NCI-H226 (cell line): Measurements from ENCODE around the gene MYO10.

Experiments
- DNase-seq: peaks from one replicate; pipeline ENCODE4 v3.0.0-alpha.2; 2015

MYO10 gene

DNA sequence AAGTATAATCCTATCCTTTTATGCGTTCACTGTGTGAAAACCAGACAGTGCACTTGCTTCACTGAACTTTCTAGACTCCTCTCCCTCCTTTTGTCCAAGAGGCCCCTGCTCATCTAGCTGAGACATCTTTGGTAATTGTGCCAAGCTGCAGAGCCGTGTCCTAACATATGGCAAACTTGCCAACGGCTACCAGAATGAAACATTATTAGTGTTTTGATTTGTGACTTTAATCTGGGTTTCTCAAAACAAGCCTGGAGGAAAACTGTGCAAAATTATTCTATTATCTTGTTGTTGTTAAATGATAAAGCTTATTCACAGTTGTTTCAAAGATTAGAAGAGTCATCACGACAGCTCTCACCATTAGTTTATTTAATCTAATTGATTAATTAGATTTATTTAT lies 240.3 kb downstream of the MYO10 start:
- no peak for DNase-seq

DNA sequence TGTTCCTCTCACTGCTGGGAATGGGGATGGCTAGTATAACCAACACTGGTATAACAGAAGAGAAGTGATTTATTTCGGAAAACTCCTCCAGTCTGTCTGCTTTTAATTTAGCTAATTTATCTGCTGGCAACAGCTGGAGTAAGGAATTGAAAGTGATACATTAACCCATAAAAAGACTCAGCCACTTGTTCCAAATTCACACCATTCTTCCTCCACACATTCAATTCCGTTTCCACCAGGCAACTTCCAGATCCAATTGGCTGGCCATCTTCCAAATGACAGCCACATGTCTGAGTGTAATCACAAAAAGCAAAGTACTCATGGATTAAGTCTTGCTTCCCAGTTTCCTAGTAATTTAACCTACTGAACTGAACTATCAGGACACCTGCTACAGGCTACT lies 242.2 kb downstream of the MYO10 start:
- DNase-seq: no peak

DNA sequence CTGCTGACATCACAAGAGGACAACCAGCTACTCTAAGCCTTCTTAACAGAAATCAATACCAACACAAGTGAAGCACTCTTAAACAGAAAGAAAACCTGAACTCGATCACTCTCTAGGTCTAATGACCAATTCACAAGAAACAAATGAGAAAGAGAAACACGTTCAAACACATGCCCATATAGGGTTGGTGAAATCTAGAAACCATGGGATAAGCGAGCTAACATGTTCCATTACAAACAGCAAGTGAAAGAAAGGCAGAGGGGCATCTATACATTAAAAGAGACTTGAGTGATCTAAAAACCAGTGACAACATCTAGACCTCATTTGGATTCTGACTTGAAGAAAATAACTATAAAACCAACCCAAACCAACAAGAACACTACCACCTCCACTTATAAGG lies 244.4 kb downstream of the MYO10 start:
- no peak for DNase-seq

DNA sequence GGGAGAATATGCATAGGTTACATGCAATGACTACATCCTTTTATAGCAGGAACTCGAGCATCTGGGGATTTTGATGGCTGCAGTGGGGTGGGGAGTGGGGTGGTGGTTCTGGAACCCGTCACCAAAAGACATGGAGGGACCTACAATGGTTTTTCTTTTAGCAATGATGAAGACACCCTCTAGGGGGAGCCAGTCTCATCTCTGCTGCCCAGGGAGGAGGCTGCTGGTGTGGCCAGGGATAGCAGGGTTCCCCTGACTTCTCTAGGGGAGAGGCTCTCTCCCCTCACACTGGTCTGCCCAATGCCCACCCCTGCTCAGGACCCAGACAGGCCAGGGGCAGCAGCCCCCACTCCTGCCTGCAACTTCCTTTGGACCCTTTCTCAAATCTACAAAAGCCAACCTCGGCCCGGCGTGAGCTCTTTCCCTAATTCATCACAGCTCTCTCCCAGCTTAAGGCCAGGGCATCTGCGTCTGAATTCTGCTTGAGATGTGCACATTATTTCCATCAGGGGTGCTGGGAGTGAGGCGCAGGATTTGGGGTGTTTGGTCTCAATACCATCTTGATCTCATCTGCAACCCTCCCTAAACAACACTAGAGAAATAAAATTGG lies 245.7 kb downstream of the MYO10 start:
- peak; percentile 4 for DNase-seq

DNA sequence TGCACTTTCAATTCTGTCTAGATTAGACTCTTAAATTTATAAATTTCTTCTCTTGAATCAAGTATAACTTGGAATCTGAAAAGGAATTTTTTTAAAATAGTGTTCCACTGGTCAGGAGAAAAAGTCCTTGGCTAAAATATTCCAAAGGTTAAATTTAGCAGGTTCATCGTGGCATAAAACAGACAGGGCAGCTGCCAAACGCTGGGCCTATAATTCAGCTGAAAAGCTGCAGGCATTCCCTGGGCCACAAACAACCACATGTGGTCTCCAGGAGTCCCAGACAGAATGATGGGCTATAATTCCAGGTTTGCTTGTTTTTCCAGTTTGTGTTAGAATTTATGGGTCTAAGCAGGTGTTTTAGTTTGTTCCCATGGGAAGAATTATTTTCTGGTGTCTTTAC lies 248.2 kb downstream of the MYO10 start:
- DNase-seq: no peak

DNA sequence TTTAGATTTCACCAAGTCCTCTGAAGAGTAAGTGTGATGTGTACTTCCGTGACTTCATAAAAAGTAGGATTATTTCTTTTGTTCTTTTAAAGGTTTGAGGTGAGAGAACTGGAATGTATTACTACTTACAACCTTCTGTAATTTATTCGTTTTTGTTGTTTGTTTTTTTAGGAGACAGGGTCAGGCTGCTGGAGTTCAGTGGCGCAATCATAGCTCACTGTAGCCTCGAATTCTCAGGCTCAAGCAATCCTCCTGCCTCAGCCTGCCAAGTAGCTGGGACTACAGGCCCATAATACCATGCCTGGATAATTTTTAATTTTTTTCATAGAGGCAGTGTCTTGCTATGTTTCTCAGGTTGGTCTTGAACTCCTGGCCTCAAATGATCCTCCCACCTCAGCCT lies 251.0 kb downstream of the MYO10 start:
- DNase-seq: no peak

DNA sequence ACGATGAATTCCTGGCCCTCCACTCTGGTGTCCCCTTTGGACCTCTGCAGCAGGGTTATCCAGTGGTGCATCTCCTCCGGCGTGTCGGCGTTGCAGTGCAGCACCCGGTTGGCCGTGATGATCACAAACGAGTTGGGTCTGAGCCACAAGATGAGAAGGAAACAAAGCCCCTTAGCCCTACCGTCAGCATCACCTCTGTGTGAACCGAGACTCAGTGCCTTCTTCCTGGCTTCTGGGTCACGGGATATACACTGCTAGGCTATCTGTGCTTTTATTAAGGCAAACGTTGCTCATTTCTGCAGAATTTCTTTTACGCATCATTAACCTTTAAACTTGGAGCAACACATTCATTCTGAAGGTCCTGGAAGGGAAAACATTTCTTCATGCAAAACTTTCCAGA lies 254.2 kb downstream of the MYO10 start:
- no peak for DNase-seq

DNA sequence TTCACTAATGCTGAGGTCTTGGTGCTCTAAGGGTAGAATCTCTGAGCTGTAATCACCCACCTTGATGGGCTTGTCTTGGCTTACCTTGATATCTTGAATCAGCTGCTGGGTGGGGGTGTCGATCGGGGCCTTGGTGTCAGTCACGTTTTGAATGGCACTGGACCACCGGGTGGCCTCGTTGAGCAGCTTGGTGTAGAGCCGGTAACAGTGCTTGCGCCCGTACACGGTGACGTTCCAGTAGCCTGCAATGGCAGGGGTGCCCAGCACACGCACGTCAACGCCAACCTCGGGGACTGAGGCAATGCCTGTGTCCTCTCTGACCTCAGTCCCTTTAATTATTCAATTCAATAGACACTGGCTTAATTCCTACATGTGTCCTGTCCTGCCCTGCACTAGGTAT lies 256.2 kb downstream of the MYO10 start:
- no peak for DNase-seq

DNA sequence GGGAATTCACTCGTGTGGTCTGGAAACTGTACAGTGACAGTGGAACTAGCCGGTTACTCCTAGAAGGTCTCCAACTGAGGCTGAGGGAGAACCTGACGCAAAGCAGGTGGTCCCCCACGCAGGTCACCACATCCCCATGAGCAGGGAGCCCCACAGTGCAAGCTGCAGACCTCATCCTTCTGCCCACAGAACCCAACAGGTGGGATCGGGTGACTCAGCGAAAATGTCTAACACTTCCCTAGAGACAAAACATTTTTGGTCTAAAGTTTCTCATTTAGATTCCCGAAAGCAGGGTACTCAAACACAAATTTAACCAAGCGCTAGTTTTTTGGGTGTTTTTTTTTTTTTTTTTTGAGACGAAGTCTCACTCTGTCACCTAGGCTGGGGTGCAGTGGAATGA lies 256.9 kb downstream of the MYO10 start:
- no peak for DNase-seq

DNA sequence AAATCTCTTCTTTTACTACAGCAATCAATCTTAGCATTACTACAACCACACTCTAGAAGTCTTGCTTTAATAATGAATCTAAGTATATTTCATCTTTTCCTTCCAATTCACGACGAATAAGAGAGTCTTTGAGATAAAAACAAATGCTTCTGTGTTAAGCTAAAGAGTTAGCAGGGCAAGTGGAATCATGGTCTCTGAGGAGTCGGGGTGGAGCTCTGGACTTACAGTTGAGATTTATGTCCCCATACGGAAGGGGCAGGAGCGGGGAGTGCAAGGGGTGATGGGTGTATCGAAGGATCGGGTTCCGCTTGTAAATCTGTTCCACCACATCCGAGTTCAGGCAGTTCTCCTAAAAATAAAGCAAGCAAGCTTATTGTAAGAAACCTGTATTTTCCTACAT lies 260.3 kb downstream of the MYO10 start:
- DNase-seq: no peak

DNA sequence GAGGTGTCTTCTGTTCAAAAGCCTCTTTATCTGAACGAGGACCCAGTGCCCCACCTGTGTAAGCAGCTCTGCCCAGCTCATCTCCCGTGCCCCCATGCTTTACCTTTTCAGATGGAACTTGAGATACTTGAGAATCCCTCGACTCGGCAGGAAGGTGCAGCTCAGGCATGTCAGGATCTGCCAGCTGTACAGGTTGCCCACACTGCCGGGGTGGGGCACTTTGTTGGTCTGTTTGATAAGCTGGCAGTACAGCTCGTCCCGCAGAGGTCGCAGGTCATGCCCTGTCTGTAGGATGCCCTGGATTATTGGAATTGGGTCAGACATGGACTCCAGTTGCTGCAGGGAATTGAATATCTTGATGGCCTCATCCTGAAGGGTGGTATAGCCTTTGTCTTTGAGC lies 261.3 kb downstream of the MYO10 start:
- no peak for DNase-seq

DNA sequence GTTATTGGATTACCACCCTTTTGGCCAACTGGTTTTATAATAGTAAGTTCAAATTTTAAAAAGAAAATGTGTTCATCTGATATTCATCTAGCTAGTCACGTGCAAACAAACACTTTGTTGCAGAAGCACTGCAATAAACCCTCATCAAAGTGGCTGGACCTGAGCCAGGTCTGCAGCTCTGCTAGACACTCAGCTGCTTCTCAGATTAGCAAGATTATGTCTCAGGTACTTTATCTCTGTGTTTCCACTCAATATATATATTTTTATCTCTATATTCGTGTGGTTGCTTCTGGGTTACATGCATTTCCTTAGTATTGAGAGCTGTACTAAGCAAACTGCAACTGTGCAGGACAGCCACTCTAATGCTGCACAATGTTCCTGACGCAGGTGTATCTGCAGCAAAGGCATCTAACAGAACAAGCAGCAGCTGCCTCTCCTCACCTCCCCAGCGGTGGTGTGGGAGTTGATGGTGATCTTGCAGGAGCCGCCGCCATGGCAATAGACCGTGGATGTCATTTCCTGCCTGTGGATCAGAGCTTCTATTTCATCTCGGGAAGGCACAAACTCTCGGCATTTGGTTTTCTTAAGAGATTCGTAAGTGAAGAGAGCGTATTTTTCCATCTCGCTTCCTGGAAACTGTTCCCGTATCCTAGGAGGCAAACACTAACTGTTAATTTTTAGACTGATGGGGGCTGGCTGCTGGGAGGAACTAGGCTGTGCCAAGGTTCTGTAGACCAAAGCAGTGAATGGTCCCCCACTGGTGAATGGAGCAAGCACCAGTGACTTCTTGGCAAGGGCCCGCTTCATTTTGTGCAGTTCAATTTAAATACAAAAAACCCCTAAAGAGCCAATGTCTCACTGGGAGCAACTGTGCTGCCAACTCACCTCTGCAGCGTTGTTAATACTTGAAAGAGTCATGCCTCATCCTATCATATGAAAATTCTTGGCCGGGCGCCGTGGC lies 262.6 kb downstream of the MYO10 start:
- DNase-seq: no peak

DNA sequence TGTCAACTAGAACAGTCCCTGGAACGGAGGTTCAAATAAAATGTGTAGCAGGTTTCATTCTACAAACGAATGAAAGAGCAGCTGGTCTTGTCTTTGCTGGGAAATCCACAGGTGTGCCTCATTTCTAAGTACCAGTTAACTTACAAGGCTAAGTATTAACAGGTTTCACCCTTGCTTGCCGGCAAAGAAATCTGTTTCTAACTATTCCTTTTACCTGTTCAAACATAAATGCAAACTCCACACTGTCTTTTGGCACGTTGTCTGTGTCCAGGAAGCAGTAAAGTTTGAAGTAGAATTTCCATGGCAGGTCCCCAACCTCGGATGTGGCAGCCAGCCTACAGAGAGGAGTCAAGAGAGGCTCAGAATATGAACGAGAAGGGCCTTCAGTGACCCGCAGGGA lies 264.9 kb downstream of the MYO10 start:
- no peak for DNase-seq

DNA sequence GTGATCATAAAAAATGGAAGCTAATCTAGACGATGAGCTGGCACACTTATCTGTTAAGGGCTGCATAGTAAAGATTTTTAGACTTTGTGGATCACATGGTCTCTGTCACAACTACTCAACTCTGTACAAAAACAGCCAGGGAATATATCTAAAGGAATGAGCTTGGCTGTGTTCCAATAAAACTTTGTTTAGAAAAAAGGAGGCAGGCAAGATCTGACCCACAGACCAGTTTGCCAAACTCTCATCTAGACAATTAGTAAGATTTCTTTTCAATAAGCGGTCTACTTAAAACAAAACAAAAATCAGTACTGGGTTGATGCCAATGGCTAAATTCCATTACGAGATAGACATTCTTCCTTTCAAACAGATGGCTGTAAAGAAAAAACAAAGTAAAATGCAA lies 266.3 kb downstream of the MYO10 start:
- peak; percentile 22 for DNase-seq

DNA sequence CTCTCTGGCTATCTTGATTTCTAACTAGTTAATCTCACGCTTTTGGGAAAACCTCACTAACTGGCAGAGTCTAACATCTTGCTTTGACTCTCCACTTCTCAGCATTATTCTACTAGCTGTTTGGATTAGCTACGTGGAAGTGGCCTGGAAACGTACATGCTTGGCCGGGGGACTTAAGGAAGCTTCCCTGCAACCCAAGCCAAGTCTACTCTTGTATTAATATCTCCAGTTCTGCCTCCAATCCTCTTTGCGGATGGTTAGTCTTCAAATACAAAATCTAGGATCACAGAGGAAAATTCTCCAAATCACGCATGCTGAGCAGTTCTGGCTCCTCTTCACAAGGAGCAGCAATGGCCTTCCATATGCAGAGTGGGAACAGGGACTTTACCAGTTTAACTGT lies 267.5 kb downstream of the MYO10 start:
- no peak for DNase-seq

DNA sequence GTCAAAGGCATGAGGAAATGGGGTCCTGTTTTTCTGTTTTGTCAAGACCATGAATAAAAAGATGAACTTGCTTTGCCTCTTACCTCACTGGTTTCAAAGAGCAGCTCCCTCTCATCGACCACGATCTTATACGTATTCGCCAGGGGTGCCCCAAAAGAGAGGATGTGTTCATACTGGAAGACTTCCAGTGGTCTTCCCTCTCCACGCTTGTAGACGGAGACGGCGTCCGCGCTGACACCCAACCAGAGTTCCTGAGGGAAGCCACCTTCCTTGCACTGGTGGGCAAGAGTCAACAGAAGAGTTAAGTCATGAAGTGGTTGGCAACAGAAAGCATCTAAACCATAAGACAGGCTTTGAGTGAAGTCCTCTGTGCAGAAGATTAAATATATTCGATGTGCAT lies 267.9 kb downstream of the MYO10 start:
- DNase-seq: no peak

DNA sequence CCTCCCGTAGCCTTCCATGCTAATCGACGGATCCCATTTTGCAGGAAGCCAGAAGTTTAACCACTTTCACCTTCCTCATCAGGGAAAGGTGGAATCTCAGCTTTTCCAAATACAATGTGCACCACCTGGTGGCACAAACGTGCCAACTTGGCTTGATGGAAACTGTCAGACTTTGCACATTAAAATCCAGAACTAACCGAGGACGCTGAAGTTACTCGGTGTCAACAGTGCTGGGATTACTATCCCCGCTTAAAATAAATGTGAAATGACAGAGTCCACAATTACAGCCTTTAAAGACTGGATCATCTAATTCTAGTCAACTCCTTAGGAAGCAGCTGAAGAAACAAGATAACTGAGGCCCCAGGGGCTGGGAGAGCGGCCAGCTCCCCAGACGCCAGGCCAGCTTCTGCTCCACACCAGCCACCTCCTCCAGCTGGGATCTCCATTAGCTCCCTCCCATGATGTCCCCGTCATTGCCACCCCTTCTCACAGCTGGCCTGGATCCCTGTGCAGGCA lies 269.1 kb downstream of the MYO10 start:
- no peak for DNase-seq

DNA sequence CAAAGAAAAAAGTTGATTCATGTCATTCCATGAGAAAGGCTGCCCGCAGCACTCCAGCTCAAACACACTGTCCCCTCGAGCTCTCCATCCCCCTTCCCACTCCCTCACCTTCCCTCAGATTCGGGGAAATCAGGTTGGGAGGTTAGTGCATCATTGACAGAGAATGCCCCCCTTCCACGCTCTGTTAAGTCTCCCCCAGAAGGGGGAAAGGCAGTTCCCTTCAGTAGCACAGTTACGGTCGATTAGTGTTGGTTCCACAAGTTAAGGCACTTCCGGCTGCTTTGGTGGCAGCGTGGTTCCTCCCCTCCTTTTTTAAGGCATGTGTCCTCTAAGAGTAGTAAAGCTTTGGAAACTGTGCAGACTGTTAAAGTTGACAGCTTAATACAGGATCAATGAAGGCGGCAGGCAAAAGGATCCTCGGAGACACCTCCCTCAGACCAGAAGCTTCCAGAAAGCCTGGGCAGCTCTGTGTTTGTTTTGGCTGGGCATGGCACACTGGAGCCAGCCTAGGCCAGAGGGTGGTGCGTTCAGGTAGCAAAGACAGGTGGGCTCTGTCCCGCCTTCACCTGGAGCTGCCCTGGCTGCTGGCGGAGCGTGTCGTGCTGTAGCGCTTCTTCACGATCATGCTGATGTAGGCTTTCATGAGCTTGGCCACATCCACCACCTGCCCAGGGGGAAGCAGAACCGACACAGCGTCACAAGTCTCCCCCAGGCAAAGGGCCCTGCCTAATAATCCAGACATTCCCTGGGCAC lies 269.8 kb downstream of the MYO10 start:
- no peak for DNase-seq

DNA sequence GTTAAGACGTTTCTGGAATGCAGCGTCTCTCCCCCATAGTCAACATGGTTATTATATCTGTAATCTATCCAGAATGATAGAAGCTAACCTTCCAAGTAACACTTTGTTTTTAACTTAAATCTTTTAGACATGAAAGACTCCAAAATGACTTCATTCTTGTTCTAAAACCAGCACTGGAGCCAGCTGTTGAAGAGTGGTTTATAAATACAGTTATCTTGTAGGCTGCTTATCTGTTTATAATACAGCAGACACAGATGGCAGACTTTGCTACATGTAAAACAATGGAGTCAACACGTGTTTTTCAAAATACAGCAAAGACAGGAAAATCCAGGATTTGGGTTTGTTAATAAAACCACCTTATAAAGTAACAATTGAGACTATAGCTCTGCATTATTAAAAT lies 270.5 kb downstream of the MYO10 start:
- DNase-seq: no peak

DNA sequence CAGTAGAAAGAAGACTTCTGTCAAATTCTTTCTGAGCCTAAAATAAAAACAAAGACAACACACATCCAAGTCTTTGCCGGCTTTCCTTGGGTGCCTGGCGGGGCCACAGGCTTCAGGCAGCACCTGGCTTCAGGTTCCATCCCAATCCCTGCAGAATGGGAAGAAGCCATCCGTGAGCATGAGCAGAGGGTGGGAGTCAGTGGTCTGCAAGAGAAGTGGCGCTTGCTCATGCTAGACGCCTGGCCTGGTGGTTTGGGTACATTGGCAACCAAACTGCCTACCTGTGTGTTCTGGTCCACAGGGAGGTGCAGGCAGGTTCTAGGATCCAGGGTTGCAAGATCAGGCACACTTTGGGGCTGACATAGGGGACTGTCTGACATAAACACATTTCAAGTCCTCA lies 271.7 kb downstream of the MYO10 start:
- no peak for DNase-seq

DNA sequence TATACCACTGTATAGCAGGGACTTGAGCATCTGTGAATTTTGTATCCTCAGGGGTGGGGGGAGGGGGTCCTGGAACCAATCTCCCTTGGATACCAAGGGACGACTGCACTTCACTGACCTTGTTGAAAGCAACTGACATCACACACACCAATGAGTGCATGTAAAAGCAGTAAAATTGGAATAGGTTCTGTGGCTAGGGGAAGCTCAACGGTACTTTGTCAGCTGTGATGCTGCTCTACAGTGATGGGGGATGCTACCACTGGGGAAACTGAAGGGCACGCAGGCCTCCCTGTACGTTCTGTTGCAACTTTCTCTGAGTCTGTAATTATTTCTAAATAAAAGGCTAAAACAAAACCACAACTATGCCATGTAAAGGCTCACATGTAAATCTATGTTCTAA lies 272.2 kb downstream of the MYO10 start:
- no peak for DNase-seq

DNA sequence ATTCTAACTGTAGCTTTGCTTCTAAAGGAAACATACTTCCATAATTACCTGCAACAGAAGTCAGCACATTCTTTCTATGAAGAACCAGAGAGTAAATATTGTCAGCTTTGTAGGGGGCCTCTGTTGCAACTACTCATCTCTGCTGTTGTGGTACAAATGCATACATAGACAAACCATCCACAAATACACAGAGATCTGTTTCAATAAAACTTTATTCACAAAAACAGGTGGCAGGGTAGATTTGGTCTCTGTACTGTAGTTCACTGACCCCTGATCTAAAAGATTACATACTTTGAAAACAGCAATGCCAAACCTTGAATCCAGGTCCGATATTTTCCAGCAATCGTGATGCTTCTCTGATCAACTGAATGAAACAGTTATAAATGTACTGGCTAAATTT lies 274.4 kb downstream of the MYO10 start:
- DNase-seq: no peak

DNA sequence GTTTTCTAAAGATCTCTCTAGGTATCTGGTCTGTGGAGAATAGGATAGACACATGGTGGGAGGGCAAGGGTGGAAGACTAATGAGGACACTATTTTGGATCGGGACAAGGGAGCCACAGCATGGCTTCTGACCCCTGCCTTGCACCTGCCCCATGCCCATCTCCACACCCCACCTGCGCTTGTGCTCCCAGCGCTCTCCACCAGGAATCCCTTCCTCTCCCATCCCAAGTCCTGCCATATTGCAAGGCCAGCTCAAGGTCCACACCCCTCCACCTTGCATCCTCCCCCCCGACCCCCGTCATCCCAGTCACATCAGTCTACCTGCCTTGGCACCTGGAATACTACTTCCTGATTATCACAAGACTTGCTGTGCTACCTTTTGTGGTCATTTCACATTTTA lies 275.1 kb downstream of the MYO10 start:
- no peak for DNase-seq

DNA sequence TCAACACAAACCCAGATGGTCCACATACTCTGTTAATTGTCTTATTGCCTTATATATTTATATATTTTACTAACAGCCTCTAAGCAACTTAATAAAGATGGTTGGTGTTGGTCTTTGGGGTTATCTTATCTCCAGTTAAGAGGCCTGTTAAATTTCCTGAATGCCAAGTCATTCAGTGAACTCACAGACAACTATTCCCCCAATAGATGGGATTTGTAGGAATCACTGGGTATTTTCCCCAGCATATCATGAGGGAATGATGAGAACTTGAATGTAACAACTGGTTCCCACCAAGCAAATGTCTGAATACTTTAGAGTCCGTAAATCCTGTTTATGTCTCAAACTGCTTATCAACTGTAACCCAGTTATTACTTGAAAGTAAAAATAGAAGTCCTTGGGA lies 276.6 kb downstream of the MYO10 start:
- peak; percentile 6 for DNase-seq
